GM19455 (cell line): Measurements from ENCODE around the gene DYNC1I2.
"Not testable (repeated sequence)": the region's sequence is repeated elsewhere in the genome, so short reads cannot be mapped to it uniquely, and the experiment has no call there.

Experiments used
- ATAC-seq: cut with Tn5 transposase; IDR thresholded peaks from one replicate; pipeline ENCODE4 v1.9.1; 2021; ENCODE audit not compliant: unreplicated experiment

The DYNC1I2 gene

GRCh38 chr2:171712051-171712450, 24.8 kb downstream of the DYNC1I2 start:
- ATAC-seq = no peak

DNA sequence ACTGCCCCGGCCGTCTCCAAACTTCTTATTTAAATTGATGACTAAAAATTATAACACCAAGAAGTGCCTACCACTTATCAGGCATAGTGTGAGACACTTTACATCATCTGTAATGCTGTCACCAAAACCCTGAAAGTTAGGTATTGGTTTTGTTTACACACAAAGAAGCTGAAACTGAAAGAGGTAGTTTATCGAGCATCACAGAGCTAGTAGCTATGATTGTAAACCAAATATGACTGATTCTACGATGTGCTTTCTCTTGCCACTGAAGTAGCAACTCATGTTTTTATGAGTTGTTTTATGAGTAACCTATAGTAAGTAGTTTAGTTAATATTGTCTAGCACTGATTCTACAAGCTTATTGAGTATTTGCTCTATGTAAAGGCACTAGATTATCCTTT, 31.5 kb downstream of the DYNC1I2 start:
- ATAC-seq = peak; percentile 79

- no peak for ATAC-seq
Measured at GRCh38 chr2:171719660-171720059, 32.4 kb downstream of the DYNC1I2 start.

DNA sequence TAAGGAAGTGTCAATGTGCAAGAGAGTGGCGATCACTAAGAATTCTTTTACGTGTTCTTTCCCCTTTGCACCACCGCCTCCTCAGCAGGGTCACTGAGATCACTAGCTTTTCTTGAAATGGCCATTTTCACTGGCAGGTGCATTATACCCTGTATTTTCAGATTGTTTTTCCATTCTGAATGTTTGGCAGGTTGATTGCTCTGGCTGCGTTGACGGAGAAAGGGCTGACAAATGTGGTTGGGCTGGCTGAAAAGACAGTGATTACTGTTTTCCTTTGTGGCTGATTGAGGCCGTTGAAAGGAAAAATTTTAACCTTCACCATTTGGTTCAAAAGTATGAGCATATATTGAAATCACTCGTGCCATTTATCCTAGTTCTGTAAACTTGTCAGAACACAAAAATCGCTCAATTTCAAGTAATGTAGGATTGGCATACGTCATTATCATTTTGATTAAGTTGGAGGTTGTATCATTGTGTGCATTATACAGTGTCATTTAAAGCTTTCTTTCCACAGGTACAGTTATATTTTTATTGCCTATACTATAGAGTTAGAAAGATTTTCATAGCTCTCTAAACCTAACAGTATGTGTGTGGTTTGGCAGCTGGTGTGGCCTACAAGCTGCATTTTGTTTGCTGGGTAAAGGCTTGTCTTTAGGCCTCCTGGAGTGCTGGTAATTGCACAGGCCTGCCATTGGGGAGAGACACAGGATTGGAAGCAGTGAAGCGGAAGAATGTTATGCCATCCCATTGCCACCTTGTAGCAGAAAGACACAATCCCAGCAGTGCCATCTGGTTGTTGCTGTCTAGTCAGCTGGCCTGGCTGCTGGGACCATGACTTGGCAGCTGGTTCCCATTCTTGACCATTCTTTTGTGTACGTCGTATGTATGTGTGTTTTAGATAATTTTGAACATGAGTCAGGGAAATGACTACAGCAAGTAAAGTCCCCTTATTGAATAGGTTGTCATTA, 36.7 kb downstream of the DYNC1I2 start:
- no peak for ATAC-seq

- ATAC-seq = no peak
Measured at GRCh38 chr2:171726847-171727450, 39.7 kb downstream of the DYNC1I2 start.

DNA sequence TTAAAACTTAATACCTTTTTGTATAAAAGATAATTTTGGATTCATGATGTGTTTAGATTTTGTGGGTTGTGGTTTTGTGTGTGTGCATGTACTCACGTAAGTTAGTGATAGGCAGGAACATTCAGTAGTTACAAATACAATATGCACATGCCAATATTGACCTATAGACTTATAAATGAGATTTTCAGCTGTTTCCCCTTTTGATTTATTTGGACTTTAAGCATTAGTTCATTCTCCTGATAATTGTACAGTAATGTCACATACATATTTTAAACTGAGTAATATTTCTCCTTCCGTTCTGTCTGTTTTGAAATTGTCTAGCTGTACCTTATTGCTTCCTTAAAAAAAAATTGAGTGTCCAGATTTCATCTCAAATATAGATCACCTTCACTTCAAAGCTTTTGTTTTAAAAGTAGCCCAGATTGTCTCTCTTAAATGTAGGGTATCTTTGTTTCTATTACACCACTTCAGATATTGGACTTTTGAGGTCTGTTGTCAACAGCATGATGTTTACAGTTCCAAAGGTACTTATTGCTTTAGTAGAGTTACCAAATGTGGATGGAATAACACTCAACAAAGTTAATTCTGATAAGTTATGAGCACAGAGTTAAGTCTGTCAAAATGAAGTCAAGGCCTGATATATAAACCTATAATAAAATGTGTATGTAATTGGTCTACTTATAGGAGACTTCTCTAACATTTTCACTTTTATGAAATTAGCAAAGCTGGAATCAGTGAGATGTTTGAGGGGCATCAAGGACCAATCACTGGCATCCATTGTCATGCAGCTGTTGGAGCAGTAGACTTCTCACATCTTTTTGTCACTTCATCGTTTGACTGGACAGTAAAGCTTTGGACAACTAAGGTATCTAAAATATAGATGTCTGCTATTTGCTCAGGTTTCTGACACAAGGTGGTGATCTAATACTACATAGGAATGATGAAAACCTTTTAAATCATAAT, 42.0 kb downstream of the DYNC1I2 start:
- ATAC-seq = no peak

DNA sequence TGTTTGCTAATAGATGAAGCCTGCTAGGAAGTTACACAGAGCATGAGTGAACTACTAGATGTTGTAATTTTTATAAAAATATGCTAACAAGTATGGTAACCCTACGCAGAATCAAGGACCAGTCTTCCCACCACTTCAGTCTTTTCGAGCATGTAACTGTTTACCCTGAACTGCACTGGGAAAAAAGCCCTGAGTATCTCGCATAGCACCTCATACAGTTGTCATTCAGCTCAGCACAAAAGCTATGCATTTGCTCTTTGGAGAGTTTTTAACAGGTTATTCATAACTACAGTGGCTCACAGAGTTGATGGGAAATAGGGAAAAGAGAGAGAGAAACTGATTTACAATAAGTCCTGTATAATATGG, 42.7 kb downstream of the DYNC1I2 start:
- ATAC-seq = no peak

- ATAC-seq = no peak
Measured at GRCh38 chr2:171735991-171736710, 48.9 kb downstream of the DYNC1I2 start.

DNA sequence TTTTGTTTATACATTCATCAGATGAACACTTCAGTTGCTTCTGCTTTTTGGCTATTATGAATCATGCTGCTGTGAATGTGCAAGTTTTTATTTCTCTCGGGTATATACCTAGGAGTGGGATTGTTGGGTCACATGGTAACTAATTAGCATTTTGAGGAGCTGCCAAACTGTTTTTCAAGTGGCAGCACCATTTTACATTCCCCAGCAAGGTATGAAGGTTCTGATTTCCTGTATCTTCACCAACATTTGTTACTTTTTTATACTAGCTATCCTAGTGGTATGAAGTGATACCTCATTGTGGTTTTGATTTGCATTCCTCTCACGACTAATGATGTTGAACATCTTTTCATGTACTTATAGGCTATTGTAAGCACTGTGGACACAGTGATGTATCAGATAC, 53.9 kb downstream of the DYNC1I2 start:
- ATAC-seq = no peak

DNA sequence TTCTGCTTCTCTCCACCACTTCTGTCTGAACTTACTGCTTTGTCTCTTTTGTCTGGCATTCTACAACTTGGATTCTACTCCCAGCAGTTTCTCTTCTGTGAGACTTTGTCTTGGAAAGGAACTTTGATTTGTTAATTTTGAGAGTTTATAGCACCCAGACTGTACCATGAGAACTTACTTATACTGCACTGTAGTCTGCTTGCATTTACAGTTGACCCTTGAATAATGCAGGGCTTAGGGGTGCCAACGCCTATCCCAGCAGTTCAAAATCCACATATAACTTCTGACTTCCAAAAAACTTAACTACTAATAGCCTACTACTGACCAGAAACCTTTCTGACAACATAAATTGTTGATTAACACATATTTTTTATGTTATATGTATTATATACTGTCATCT, 55.5 kb downstream of the DYNC1I2 start:
- no peak for ATAC-seq

DNA sequence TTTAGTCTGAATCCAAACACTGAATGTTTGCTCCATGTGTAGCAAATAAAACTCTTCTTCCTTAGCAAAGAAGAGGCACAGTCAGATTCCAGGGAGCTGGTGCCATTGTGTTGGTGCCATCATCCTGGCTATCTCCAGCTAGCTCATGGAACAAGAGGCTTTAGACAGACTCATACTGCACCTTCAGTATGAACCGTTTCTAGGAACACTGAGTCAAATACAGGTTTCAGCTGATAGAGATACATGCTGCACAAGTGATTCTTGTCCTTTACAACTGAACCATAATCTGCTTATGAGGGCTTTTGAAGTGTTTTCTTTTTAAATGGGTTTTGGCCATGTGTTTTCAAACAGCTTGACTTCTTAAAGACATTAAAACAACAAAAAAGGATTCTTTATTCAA, 57.9 kb downstream of the DYNC1I2 start:
- ATAC-seq = no peak

DNA sequence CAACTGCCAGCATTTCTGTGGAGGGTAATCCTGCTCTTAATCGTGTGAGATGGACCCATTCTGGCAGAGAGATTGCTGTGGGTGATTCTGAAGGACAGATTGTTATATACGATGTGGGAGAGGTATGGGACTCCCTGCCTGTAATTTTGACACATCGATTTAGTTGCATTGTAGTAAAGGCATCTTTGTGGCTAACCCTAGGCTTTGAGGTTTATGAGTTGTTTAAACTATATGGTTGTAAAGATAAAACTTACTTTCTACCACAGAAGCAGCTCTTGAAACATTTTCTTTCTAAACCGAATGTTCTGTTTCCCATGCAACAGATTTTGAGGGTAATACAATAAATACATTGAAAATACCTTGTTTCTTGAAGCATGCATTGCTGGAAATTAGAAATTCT, 58.5 kb downstream of the DYNC1I2 start:
- no peak for ATAC-seq

DNA sequence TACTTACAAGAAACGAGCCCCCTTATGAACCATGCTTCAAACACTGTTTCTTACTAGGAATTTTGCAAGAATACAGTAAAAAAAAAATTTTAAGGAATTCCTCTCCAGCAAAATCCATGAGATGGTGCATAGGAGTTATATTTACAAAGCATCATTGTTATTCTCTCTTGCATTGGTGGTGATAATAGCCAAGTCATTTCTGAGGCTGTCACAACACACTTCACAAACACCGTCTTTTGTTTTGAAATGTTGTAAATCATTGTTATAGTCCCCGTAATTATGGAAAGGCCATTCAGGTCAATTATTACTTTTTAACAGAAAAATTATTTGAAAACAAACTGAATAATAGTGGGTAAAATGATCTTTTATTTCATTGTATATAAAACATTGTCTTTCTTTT, 60.1 kb downstream of the DYNC1I2 start:
- ATAC-seq = no peak

DNA sequence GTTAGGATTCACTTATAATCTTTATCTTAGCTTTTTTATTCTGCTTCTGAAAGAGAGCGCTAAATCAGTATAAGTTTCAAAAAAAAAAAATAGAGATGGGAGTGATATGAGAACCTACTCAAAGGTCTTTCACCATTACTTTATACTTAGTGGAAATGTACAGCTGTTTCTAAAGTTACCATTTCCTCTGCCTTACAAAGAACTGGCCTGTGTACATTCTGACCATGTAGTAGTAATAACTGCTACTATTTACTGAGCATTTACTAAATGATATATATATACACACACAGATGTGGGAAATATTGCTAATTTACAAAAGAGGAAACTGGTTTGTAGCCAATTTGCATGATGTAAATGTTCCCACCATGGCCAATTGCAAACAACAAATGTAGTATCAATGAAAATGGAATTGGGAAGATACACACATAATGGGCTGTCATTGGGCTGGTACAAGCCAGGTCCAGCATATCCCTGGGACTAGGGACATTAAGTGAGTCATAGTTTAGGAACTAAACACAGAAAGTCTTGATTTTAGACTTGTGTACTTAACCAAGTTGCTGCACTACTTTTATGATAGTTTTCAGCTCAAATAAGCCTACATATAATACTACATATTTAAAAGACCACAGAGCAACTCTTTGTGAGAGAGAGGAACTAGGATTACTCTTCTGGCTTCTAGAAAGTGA, 67.1 kb downstream of the DYNC1I2 start:
- ATAC-seq = no peak

- ATAC-seq = not testable (repeated sequence)
Measured at GRCh38 chr2:171758762-171759161, 71.5 kb downstream of the DYNC1I2 start.

- not testable (repeated sequence) for ATAC-seq
Measured at GRCh38 chr2:171761176-171761575, 73.9 kb downstream of the DYNC1I2 start.

DNA sequence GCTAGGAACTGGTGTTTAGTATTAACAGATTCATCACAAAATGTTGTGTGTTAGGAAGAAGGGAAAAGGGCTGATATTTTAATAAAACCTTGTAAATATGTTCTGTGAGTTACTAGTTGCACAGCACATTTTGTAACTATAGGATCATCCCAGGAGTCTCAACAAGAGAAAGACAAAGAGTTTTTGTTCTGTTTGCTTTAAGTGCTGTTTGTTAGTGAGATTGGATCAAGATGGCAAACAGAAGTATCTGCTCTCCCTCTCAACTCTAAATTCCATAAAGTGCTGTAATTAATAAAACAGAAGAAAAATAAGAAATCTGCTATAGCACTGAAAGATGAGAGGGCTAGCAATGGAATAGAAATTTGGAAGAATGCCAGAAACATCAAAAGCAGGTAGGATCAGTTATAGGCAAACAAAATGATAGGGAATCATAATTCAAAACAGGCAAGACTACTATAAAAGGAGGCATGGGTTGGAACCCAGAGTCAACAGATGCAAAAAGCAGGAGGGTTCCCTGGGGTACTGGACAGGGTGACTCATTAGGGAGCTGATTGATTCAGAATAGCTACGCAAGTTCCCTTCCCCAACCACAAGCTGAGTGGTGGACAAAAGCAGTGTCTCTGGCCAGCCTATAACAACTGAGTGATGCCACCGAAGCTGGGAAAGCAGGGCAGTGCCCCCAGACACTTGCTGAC, 75.8 kb downstream of the DYNC1I2 start:
- no peak for ATAC-seq

GRCh38 chr2:171763602-171764001, 76.3 kb downstream of the DYNC1I2 start:
- no peak for ATAC-seq

DNA sequence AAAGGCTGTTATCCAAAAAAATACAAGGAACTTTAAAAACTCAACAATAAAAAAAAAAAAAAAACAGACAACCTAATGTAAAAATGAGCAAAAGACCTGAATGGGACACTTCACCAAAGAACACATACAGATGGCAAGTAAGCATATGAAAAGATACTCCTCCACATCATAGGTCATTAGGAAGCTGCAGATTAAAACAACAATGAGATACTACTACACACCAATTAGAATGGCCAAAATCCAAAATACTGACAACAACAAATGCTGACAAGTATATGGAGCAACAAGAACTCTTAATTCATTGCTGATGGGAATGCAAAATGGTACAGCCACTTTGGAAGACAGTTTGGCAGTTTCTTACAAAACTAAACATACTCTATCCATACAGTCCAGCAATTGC, 84.2 kb downstream of the DYNC1I2 start:
- no peak for ATAC-seq
